ENCODE measurements around the gene RNF26.

DNA sequence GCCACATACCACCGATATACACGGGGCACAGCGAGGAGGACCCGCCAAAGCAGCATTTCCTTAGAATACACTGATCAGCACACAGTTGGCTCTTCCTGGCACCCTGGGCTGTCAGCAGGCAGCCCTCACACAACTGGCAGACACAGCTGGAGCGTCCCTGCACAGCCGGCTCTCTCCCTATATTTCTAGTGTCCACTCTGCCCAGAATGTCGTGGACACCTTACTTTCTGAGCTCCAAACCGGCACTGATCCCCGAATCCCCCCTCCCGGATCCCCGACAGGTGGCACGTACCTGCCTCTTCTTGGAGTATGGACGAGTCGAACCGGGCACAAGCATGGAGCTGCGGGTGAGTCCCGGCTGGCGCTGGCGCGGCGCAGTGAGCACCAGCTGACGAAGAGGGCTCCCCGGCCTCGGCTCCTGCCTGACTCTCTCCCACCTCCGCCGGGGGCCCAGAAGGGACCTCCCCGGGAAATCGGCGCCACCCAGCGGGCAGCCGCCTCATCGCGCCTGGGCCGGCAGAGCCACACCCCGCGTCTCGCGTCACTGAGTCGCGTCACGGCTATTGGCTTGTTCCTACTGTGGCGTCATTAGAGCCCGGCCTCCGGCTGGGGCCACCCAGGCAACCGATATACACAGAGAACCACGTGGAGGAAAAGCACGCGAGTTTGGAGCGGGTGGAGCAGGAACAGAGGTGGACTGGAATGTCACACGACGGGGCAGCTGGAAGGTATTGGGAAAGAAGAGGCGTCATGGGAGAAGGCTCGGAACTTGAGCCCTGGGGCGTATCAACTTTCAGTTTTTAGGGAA lies 47.1 kb downstream of the RNF26 start, which contains the start of gene USP2:
- TF ChIP-seq EP300 (IDR thresholded peaks at IDR 0.05) (peak; percentile 77), CTCF (IDR thresholded peaks at IDR 0.05) (peak; percentile 92 to 98 (median 97))
